GM23338 (cell line): ENCODE measurements around the gene NCL. TPM values are rescaled to one million over a fixed set of nuclear protein-coding genes. Genes with fewer than 3 reads are reported as not detected.

Experiments used
- ATAC-seq: fragments of 200-7000 bp; cut with Tn5 transposase; 3 replicates; pipeline ENCODE4 v1.9.1; 2020
- DNase-seq: peaks from one replicate; pipeline ENCODE4 v3.0.0-alpha.2; 2015; ENCODE audit warnings: low spot score
- H2AFZ ChIP-seq: fragments of 200-600 bp; sonication (generic); 2 replicates; pipeline ENCODE4 v1.8.0; 2016; ENCODE audit warnings: antibody characterized with exemption, mild to moderate bottlenecking, moderate library complexity
- H3F3A ChIP-seq: fragments of 200-600 bp; sonication (generic); replicated peaks from 2 replicates; pipeline ENCODE4 v1.8.0; 2017; ENCODE audit warnings: antibody characterized with exemption, mixed run types, low read depth
- H3K27ac ChIP-seq: fragments of 200-600 bp; sonication (generic); 2 replicates; pipeline ENCODE4 v1.6.1; 2016; ENCODE audit warnings: low read depth
- H3K27me3 ChIP-seq: fragments of 200-600 bp; sonication (generic); 2 replicates; pipeline ENCODE4 v1.8.0; 2016; ENCODE audit warnings: mild to moderate bottlenecking, mixed run types, moderate library complexity; ENCODE audit not compliant: insufficient read depth
- H3K36me3 ChIP-seq: fragments of 200-600 bp; sonication (generic); 2 replicates; pipeline ENCODE4 v1.8.0; 2016; ENCODE audit warnings: mild to moderate bottlenecking; ENCODE audit not compliant: insufficient read depth
- H3K4me1 ChIP-seq: fragments of 200-600 bp; sonication (generic); 2 replicates; pipeline ENCODE4 v1.8.0; 2016; ENCODE audit warnings: mild to moderate bottlenecking, moderate library complexity; ENCODE audit not compliant: insufficient read depth
- H3K4me2 ChIP-seq: fragments of 200-600 bp; sonication (generic); 2 replicates; pipeline ENCODE4 v1.7.1; 2017; ENCODE audit warnings: mixed run types
- H3K4me3 ChIP-seq: fragments of 200-600 bp; sonication (generic); 2 replicates; pipeline ENCODE4 v1.6.1; 2016; ENCODE audit warnings: mixed run types
- H3K79me2 ChIP-seq: fragments of 200-600 bp; sonication (generic); replicated peaks from 2 replicates; pipeline ENCODE4 v1.8.0; 2017; ENCODE audit warnings: mild to moderate bottlenecking; ENCODE audit not compliant: insufficient read depth
- H3K9me2 ChIP-seq: fragments of 200-600 bp; sonication (generic); 2 replicates; pipeline ENCODE4 v1.8.0; 2017; ENCODE audit not compliant: insufficient read depth
- H4K20me1 ChIP-seq: fragments of 200-600 bp; sonication (generic); replicated peaks from 2 replicates; pipeline ENCODE4 v1.8.0; 2017; ENCODE audit warnings: mild to moderate bottlenecking; ENCODE audit not compliant: insufficient read depth
- H3K27ac Mint-ChIP-seq: 2 replicates; pipeline ENCODE4 v1.8.0; 2020; ENCODE audit warnings: inconsistent platforms, mild to moderate bottlenecking, moderate library complexity, mixed read lengths
- H3K27me3 Mint-ChIP-seq: 3 replicates; pipeline ENCODE4 v1.8.0; 2022; ENCODE audit warnings: low read depth, mild to moderate bottlenecking, moderate library complexity, mixed read lengths, inconsistent platforms; ENCODE audit not compliant: insufficient read depth, poor library complexity
- H3K36me3 Mint-ChIP-seq: 3 replicates; pipeline ENCODE4 v1.8.0; 2021; ENCODE audit warnings: low read depth, mild to moderate bottlenecking, inconsistent platforms, moderate library complexity, mixed read lengths
- H3K4me1 Mint-ChIP-seq: 3 replicates; pipeline ENCODE4 v1.8.0; 2020; ENCODE audit warnings: mild to moderate bottlenecking, inconsistent platforms, mixed read lengths
- H3K4me3 Mint-ChIP-seq: 3 replicates; pipeline ENCODE4 v1.8.0; 2021; ENCODE audit warnings: moderate library complexity, mild to moderate bottlenecking, inconsistent platforms, mixed read lengths
- H3K9me3 Mint-ChIP-seq: 3 replicates; pipeline ENCODE4 v1.8.0; 2020; ENCODE audit warnings: moderate library complexity, mild to moderate bottlenecking, inconsistent platforms, mixed read lengths
- CREB1 ChIP-seq: fragments of 250-450 bp; sonication (Bioruptor Pico); IDR thresholded peaks from 2 replicates; pipeline ENCODE4 v1.5.0; 2020; ENCODE audit warnings: low read depth, mild to moderate bottlenecking, moderate library complexity
- CTCF ChIP-seq, 2 experiments: fragments of 200-600 bp in 1 of 2; sonication (generic) in 1 of 2; conservative IDR thresholded peaks; 2 replicates each; pipeline versions ENCODE4 v1.5.1 to v1.6.1; 2016 to 2017; ENCODE audit warnings: antibody characterized with exemption in 2 of 2, low read depth in 2 of 2, mild to moderate bottlenecking in 2 of 2, moderate library complexity in 1 of 2
- ETS1 ChIP-seq: IDR thresholded peaks from 2 replicates; pipeline ENCODE4 v1.6.1; 2016; ENCODE audit warnings: antibody characterized with exemption
- EZH2phosphoT487 ChIP-seq: fragments of 200-600 bp; sonication (generic); IDR thresholded peaks from one replicate; pipeline ENCODE4 v1.8.1; 2018; ENCODE audit warnings: antibody characterized with exemption; ENCODE audit not compliant: unreplicated experiment
- JUNB ChIP-seq: IDR thresholded peaks from one replicate; pipeline ENCODE4 v1.6.1; 2016; ENCODE audit warnings: antibody characterized with exemption; ENCODE audit not compliant: unreplicated experiment
- NANOG ChIP-seq: IDR thresholded peaks from 2 replicates; pipeline ENCODE4 v1.6.1; 2016; ENCODE audit warnings: antibody characterized with exemption, borderline replicate concordance
- REST ChIP-seq: IDR thresholded peaks from one replicate; pipeline ENCODE4 v1.6.1; 2018; ENCODE audit warnings: antibody characterized with exemption; ENCODE audit not compliant: unreplicated experiment
- STAT1 ChIP-seq: IDR thresholded peaks from one replicate; pipeline ENCODE4 v1.6.1; 2016; ENCODE audit warnings: antibody characterized with exemption; ENCODE audit not compliant: unreplicated experiment
- ZNF114 ChIP-seq: fragments of 250-450 bp; sonication (Bioruptor Pico); IDR thresholded peaks from 2 replicates; pipeline ENCODE4 v1.5.0; 2020; ENCODE audit warnings: mild to moderate bottlenecking, moderate library complexity
- ZNF331 ChIP-seq: fragments of 250-450 bp; sonication (Bioruptor Pico); IDR thresholded peaks from 2 replicates; pipeline ENCODE4 v1.5.0; 2020; ENCODE audit warnings: low read depth, mild to moderate bottlenecking, moderate library complexity
- ZNF462 ChIP-seq: fragments of 250-450 bp; sonication (Bioruptor Pico); IDR thresholded peaks from 2 replicates; pipeline ENCODE4 v1.5.0; 2020; ENCODE audit warnings: mild to moderate bottlenecking, moderate library complexity
- polyA plus RNA-seq: library from polyadenylated mRNA; unstranded; fragments of >200 nt; fragmentation: Nextera tagmentation; extraction: Ambion mirVana; gene quantifications from 2 replicates; pipeline ENCODE4 v1.2.1, GENCODE V29; 2016
- total RNA-seq: library from RNA; depleted of rRNA; stranded (reverse); fragments of >200 nt; shearing (Covaris generic); gene quantifications from 2 replicates; pipeline ENCODE4 v1.2.3, GENCODE V29; 2014

NCL gene
- total and polyA plus RNA-seq, 2 experiments from 2014 or later = 678 to 2,269 TPM

GRCh38 chr2:231413921-231414476 lies 50.3 kb downstream of the NCL start:
- H3K36me3 Mint-ChIP-seq = peaks cover 20% of the 10 kb centered on the region
- Histone ChIP-seq H4K20me1 (no peaks in the 10 kb centered on the region), H3K27ac (peak overlapping the region; percentile 84), H3K4me3 (peak overlapping the region; percentile 19), H3K4me1 (peaks cover 30% of the 10 kb centered on the region), H3K9me2 (no peaks in the 10 kb centered on the region), H3K4me2 (peak overlapping the region; percentile 83), H3K36me3 (no peaks in the 10 kb centered on the region), H3F3A (peaks cover 10% of the 10 kb centered on the region; the same call in 1 of the 2 replicates), H2AFZ (no peak overlapping the region), H3K27me3 (no peaks in the 10 kb centered on the region), H3K79me2 (no peaks in the 10 kb centered on the region)
- DNase-seq (peak; percentile 37), ATAC-seq (no peak)
- TF ChIP-seq ZNF114 (CRISPR knock-in tag) (no peak), NANOG (no peak), REST (no peak), CTCF (conservative IDR thresholded peaks at IDR 0.05; ENCODE audit: low read depth in 2 of 2) (no peak), EZH2phosphoT487 (no peak), ZNF331 (no peak), ZNF462 (CRISPR knock-in tag) (no peak), STAT1 (no peak), JUNB (no peak), ETS1 (no peak), CREB1 (no peak)
- H3K9me3 Mint-ChIP-seq = peaks cover 17% of the 10 kb centered on the region
- peak overlapping the region; percentile 46 for H3K4me3 Mint-ChIP-seq
- H3K27ac Mint-ChIP-seq = peak overlapping the region; percentile 33; the same call in 1 of the 2 replicates
- peaks cover 40% of the 10 kb centered on the region for H3K4me1 Mint-ChIP-seq
- H3K27me3 Mint-ChIP-seq = peaks cover 14% of the 10 kb centered on the region
